IPS-15b (cell line): ENCODE measurements around the gene KBTBD12.
A peak's percentile ranks its signal among the peaks of the same experiment; 100 is the strongest.
"Not testable (repeated sequence)": the region's sequence is repeated elsewhere in the genome, so short reads cannot be mapped to it uniquely, and the experiment has no call there.

ENCODE experiments used
- H3K27me3 ChIP-seq: one replicate; pipeline ENCODE4 v1.6.1; 2013; ENCODE audit warnings: low read length; ENCODE audit not compliant: control insufficient read depth, insufficient read depth
- H3K36me3 ChIP-seq: one replicate; pipeline ENCODE4 v1.6.1; 2013; ENCODE audit warnings: low read length; ENCODE audit not compliant: control insufficient read depth, insufficient read depth
- H3K4me1 ChIP-seq: one replicate; pipeline ENCODE4 v1.6.1; 2013; ENCODE audit warnings: mild to moderate bottlenecking, low read length; ENCODE audit not compliant: control insufficient read depth, insufficient read depth
- H3K4me3 ChIP-seq: one replicate; pipeline ENCODE4 v1.5.1; 2013; ENCODE audit warnings: low read depth, low read length
- H3K9ac ChIP-seq: one replicate; pipeline ENCODE4 v1.6.1; 2013; ENCODE audit warnings: low read depth, mild to moderate bottlenecking, low read length
- H3K9me3 ChIP-seq: one replicate; pipeline ENCODE4 v1.6.1; 2013; ENCODE audit warnings: mild to moderate bottlenecking, low read length; ENCODE audit not compliant: control insufficient read depth, insufficient read depth

The KBTBD12 gene

GRCh38 chr3:127908202-127908601 is 6.8 kb upstream of the KBTBD12 start:
- Histone ChIP-seq H3K36me3 (no peaks in the 10 kb centered on the region), H3K9ac (no peak overlapping the region), H3K4me3 (no peak overlapping the region), H3K4me1 (no peaks in the 10 kb centered on the region), H3K27me3 (no peaks in the 10 kb centered on the region), H3K9me3 (no peaks in the 10 kb centered on the region)

- no peak overlapping the region for H3K9ac ChIP-seq
- H3K4me3 ChIP-seq, result no peak overlapping the region
- H3K36me3 ChIP-seq, result no peaks in the 10 kb centered on the region
- H3K27me3 ChIP-seq, result peaks cover 5% of the 10 kb centered on the region
- H3K4me1 ChIP-seq, result no peaks in the 10 kb centered on the region
- H3K9me3 ChIP-seq, result no peaks in the 10 kb centered on the region
These were observed 6.1 kb upstream of the KBTBD12 start for GRCh38 chr3:127908951-127909350.

GRCh38 chr3:127909646-127910045 is 5.4 kb upstream of the KBTBD12 start:
- Histone ChIP-seq H3K27me3 (peaks cover 12% of the 10 kb centered on the region), H3K9ac (no peak overlapping the region), H3K4me1 (no peaks in the 10 kb centered on the region), H3K9me3 (no peaks in the 10 kb centered on the region), H3K4me3 (no peak overlapping the region), H3K36me3 (no peaks in the 10 kb centered on the region)

- Histone ChIP-seq H3K4me3 (no peak overlapping the region), H3K9ac (no peak overlapping the region), H3K27me3 (peaks cover 25% of the 10 kb centered on the region), H3K9me3 (no peaks in the 10 kb centered on the region), H3K36me3 (no peaks in the 10 kb centered on the region), H3K4me1 (no peaks in the 10 kb centered on the region)
These were observed 3.6 kb upstream of the KBTBD12 start for GRCh38 chr3:127911421-127911931.

GRCh38 chr3:127913841-127914240 is 1.2 kb upstream of the KBTBD12 start:
- peaks cover 30% of the 10 kb centered on the region for H3K27me3 ChIP-seq
- not testable (repeated sequence) for H3K36me3 ChIP-seq, H3K9ac ChIP-seq, H3K4me1 ChIP-seq, H3K4me3 ChIP-seq, H3K9me3 ChIP-seq

GRCh38 chr3:127914584-127914983 is 448 bp upstream of the KBTBD12 start:
- H3K9ac ChIP-seq, result no peak overlapping the region
- peaks cover 30% of the 10 kb centered on the region for H3K27me3 ChIP-seq
- H3K4me1 ChIP-seq, result no peaks in the 10 kb centered on the region
- H3K4me3 ChIP-seq, result peak overlapping the region; percentile 31
- no peaks in the 10 kb centered on the region for H3K9me3 ChIP-seq
- H3K36me3 ChIP-seq, result no peaks in the 10 kb centered on the region

- H3K36me3 ChIP-seq, result no peaks in the 10 kb centered on the region
- H3K9me3 ChIP-seq, result no peaks in the 10 kb centered on the region
- H3K27me3 ChIP-seq, result peaks cover 30% of the 10 kb centered on the region
- H3K4me1 ChIP-seq, result no peaks in the 10 kb centered on the region
- H3K4me3 ChIP-seq, result no peak overlapping the region
- no peak overlapping the region for H3K9ac ChIP-seq
These were observed 983 bp downstream of the KBTBD12 start for GRCh38 chr3:127915937-127916493.

- H3K9ac ChIP-seq, result no peak overlapping the region
- H3K9me3 ChIP-seq, result no peaks in the 10 kb centered on the region
- H3K36me3 ChIP-seq, result no peaks in the 10 kb centered on the region
- peaks cover 12% of the 10 kb centered on the region for H3K27me3 ChIP-seq
- no peak overlapping the region for H3K4me3 ChIP-seq
- no peaks in the 10 kb centered on the region for H3K4me1 ChIP-seq
These were observed 5.7 kb downstream of the KBTBD12 start for GRCh38 chr3:127920738-127921137.

GRCh38 chr3:127923611-127924010 is 8.6 kb downstream of the KBTBD12 start:
- Histone ChIP-seq H3K27me3 (no peaks in the 10 kb centered on the region), H3K4me3 (no peak overlapping the region), H3K9me3 (no peaks in the 10 kb centered on the region), H3K4me1 (no peaks in the 10 kb centered on the region), H3K9ac (no peak overlapping the region), H3K36me3 (no peaks in the 10 kb centered on the region)

GRCh38 chr3:127925384-127925783 is 10.4 kb downstream of the KBTBD12 start:
- H3K4me3 ChIP-seq, result no peak overlapping the region
- no peak overlapping the region for H3K9ac ChIP-seq
- H3K36me3 ChIP-seq, result no peaks in the 10 kb centered on the region
- no peaks in the 10 kb centered on the region for H3K27me3 ChIP-seq
- no peaks in the 10 kb centered on the region for H3K4me1 ChIP-seq
- H3K9me3 ChIP-seq, result no peaks in the 10 kb centered on the region

- H3K9ac ChIP-seq, result no peak overlapping the region
These were observed 13.0 kb downstream of the KBTBD12 start for GRCh38 chr3:127927829-127928604.

GRCh38 chr3:127929818-127930413 is 14.9 kb downstream of the KBTBD12 start:
- H3K36me3 ChIP-seq, result no peaks in the 10 kb centered on the region
- no peak overlapping the region for H3K4me3 ChIP-seq
- no peaks in the 10 kb centered on the region for H3K9me3 ChIP-seq
- H3K27me3 ChIP-seq, result no peaks in the 10 kb centered on the region
- no peaks in the 10 kb centered on the region for H3K4me1 ChIP-seq
- no peak overlapping the region for H3K9ac ChIP-seq

More at GRCh38 chr3:127927829-127928604, 13.0 kb downstream of the KBTBD12 start:
- Histone ChIP-seq H3K27me3 (no peaks in the 10 kb centered on the region), H3K4me1 (no peaks in the 10 kb centered on the region), H3K36me3 (no peaks in the 10 kb centered on the region), H3K9me3 (no peaks in the 10 kb centered on the region), H3K4me3 (no peak overlapping the region)
